Panc1 (cell line): ENCODE measurements around the gene UNCX. TPM values are rescaled to one million over a fixed set of nuclear protein-coding genes. Genes with fewer than 3 reads are reported as not detected.
"Not testable (repeated sequence)": the region's sequence is repeated elsewhere in the genome, so short reads cannot be mapped to it uniquely, and the experiment has no call there.

Experiments used
- ATAC-seq: fragments of 200-7000 bp; cut with Tn5 transposase; 2 replicates; pipeline ENCODE4 v1.9.1; 2020; ENCODE audit warnings: mild to moderate bottlenecking, moderate library complexity
- BruUV-seq: library from RNA; stranded (reverse); fragments of 400-500 nt; replicated peaks from 2 replicates; lab custom pipeline; 2021; lab: Mats Ljungman, UMichigan
- CTCF ChIA-PET: fragments of 300-600 bp; sonication (Branson Sonifier 250); formaldehyde crosslinking; loops from one replicate; lab custom pipeline; 2022; ENCODE audit warnings: antibody characterized with exemption; lab: Charles Lee
- POLR2A ChIA-PET: fragments of 300-600 bp; sonication (Branson Sonifier 250); formaldehyde crosslinking; loops from one replicate; lab custom pipeline; 2022; ENCODE audit warnings: antibody characterized with exemption; lab: Charles Lee
- DNase-seq: peaks from one replicate; pipeline ENCODE4 v3.0.0-alpha.2; 2010; ENCODE audit warnings: low read depth, low spot score
- H3K27ac ChIP-seq: 2 replicates; pipeline ENCODE4 v1.5.1; 2011; ENCODE audit warnings: mild to moderate bottlenecking, low read length, inconsistent platforms
- H3K27me3 ChIP-seq: fragments of 200-500 bp; sonication (Bioruptor generic); 2 replicates; pipeline ENCODE4 v1.6.0; 2014; ENCODE audit warnings: low read length, inconsistent platforms; ENCODE audit not compliant: control insufficient read depth, insufficient read depth
- H3K36me3 ChIP-seq: fragments of 200-500 bp; sonication (Bioruptor generic); 2 replicates; pipeline ENCODE4 v1.5.1; 2014; ENCODE audit warnings: inconsistent platforms, mild to moderate bottlenecking, low read length, moderate library complexity; ENCODE audit not compliant: control insufficient read depth, insufficient read depth
- H3K4me1 ChIP-seq: 2 replicates; pipeline ENCODE4 v1.5.1; 2011; ENCODE audit warnings: inconsistent platforms, mild to moderate bottlenecking, low read length, moderate library complexity; ENCODE audit not compliant: control insufficient read depth, insufficient read depth
- H3K4me3 ChIP-seq, 2 experiments: 2 replicates each; pipeline ENCODE4 v1.5.1; 2011 to 2012; ENCODE audit warnings: low read depth in 2 of 2, low read length in 2 of 2, mild to moderate bottlenecking in 2 of 2, inconsistent platforms in 1 of 2, moderate library complexity in 1 of 2
- H3K9me3 ChIP-seq: fragments of 200-500 bp; sonication (Bioruptor generic); 2 replicates; pipeline ENCODE4 v1.5.1; 2014; ENCODE audit warnings: low read depth, mild to moderate bottlenecking, inconsistent platforms, low read length, moderate library complexity; ENCODE audit not compliant: control insufficient read depth, insufficient read depth
- CTCF ChIP-seq: fragments of 450-650 bp; IDR thresholded peaks from 2 replicates; pipeline ENCODE4 v1.5.1; 2017; ENCODE audit warnings: mild to moderate bottlenecking
- POLR2AphosphoS5 ChIP-seq: IDR thresholded peaks from 2 replicates; pipeline ENCODE4 v1.6.1; 2012; ENCODE audit warnings: mild to moderate bottlenecking, low read depth, low read length, moderate library complexity
- SIN3A ChIP-seq: IDR thresholded peaks from 2 replicates; pipeline ENCODE4 v1.6.1; 2012; ENCODE audit warnings: low read depth, mild to moderate bottlenecking, low read length, moderate library complexity, borderline replicate concordance; ENCODE audit not compliant: insufficient read depth
- TCF7L2 ChIP-seq: IDR thresholded peaks from 2 replicates; pipeline ENCODE4 v1.6.1; 2011; ENCODE audit warnings: mild to moderate bottlenecking, low read depth, low read length, inconsistent platforms
- in situ Hi-C: cut with HindIII; loops from 2 replicates; pipeline ENCODE4 v1.10.0; 2016; ENCODE audit warnings: low sequenced_read_pairs, low pct_unique_long_range_greater_than_20kb
- intact Hi-C: fragments of 100-400 bp; cut with micrococcal nuclease; formaldehyde crosslinking; loops from one replicate; pipeline ENCODE4 v1.10.0; 2022; ENCODE audit not compliant: unreplicated experiment
- total RNA-seq: library from RNA; stranded (reverse); gene quantifications from one replicate; pipeline ENCODE4 v1.2.1, GENCODE V29; 2021; ENCODE audit not compliant: unreplicated experiment
- TF ChIP-seq, protein P1 (sequence below), 2 experiments: IDR thresholded peaks; 2 replicates each; pipeline ENCODE4 v1.6.1; 2011 to 2012; ENCODE audit warnings: low read depth in 2 of 2, control low read depth in 1 of 2, low read length in 1 of 2, mild to moderate bottlenecking in 1 of 2, moderate library complexity in 1 of 2; ENCODE audit not compliant: insufficient read depth in 1 of 2

The UNCX gene
- total RNA-seq, 1 experiment from 2014 or later = not detected

GRCh38 chr7:1260244-1260635, 27.6 kb downstream of the UNCX start:
- POLR2A ChIA-PET = interaction anchor here (0.7 kb wide), 1 partner anchor 8 kb away, joined by 3 read pairs; no protein-coding TSS in a partner anchor
- Histone ChIP-seq H3K27ac (no peak overlapping the region), H3K9me3 (no peaks in the 10 kb centered on the region), H3K36me3 (no peaks in the 10 kb centered on the region), H3K4me3 (no peak overlapping the region), H3K27me3 (peaks cover 14% of the 10 kb centered on the region), H3K4me1 (no peaks in the 10 kb centered on the region)
- peak; percentile 33; the same call in 1 of the 2 replicates for ATAC-seq
- no TSS peak for BruUV-seq
- no peak for DNase-seq
- in situ Hi-C loops (no loop called here), intact Hi-C loops (no loop called here)
- TF ChIP-seq POLR2AphosphoS5 = no peak
- TF ChIP-seq, protein P1, sequence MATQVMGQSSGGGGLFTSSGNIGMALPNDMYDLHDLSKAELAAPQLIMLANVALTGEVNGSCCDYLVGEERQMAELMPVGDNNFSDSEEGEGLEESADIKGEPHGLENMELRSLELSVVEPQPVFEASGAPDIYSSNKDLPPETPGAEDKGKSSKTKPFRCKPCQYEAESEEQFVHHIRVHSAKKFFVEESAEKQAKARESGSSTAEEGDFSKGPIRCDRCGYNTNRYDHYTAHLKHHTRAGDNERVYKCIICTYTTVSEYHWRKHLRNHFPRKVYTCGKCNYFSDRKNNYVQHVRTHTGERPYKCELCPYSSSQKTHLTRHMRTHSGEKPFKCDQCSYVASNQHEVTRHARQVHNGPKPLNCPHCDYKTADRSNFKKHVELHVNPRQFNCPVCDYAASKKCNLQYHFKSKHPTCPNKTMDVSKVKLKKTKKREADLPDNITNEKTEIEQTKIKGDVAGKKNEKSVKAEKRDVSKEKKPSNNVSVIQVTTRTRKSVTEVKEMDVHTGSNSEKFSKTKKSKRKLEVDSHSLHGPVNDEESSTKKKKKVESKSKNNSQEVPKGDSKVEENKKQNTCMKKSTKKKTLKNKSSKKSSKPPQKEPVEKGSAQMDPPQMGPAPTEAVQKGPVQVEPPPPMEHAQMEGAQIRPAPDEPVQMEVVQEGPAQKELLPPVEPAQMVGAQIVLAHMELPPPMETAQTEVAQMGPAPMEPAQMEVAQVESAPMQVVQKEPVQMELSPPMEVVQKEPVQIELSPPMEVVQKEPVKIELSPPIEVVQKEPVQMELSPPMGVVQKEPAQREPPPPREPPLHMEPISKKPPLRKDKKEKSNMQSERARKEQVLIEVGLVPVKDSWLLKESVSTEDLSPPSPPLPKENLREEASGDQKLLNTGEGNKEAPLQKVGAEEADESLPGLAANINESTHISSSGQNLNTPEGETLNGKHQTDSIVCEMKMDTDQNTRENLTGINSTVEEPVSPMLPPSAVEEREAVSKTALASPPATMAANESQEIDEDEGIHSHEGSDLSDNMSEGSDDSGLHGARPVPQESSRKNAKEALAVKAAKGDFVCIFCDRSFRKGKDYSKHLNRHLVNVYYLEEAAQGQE (IDR thresholded peaks at IDR 0.05; ENCODE audit: insufficient read depth in 1 of 2, low read depth in 2 of 2, low read length in 1 of 2) = no peak
- no peak for TF ChIP-seq CTCF
- no peak for TF ChIP-seq TCF7L2
- no peak for TF ChIP-seq SIN3A
- CTCF ChIA-PET = no interaction called here

- H3K9me3 ChIP-seq, H3K27ac ChIP-seq, ATAC-seq, H3K4me3 ChIP-seq, BruUV-seq, intact Hi-C loops, CTCF ChIA-PET, DNase-seq, H3K36me3 ChIP-seq, in situ Hi-C loops, H3K4me1 ChIP-seq: not testable (repeated sequence)
- H3K27me3 ChIP-seq = peaks cover 20% of the 10 kb centered on the region
- POLR2A ChIA-PET = interaction anchor here (0.7 kb wide), 1 partner anchor 8 kb away, joined by 3 read pairs; no protein-coding TSS in a partner anchor
Observed at GRCh38 chr7:1261036-1261435, 28.4 kb downstream of the UNCX start.

DNA sequence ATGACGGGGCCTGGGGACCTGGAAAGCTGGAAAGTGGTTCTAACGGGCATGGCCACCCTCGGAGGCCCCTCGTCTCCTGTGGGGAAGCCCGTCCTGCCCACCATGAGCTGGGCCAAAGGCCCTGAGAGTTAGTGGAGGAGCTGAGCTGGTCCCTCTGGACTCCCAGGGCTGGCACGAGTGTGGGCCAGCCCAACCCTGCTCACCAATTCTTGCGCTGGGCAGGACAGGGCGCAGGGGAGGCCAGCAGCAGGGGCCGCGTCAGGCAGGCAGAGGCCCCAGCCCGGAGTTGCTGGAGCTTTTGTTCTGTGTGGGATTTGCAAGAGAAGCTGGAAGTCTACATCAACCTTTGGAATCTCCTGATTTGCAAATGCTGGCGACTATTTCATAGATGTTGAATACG, 29.8 kb downstream of the UNCX start:
- H3K36me3 ChIP-seq = no peaks in the 10 kb centered on the region
- intact Hi-C loops (no loop called here), in situ Hi-C loops (no loop called here)
- no TSS peak for BruUV-seq
- H3K27ac ChIP-seq = no peak overlapping the region
- no peak for TF ChIP-seq TCF7L2
- TF ChIP-seq SIN3A = no peak
- TF ChIP-seq POLR2AphosphoS5 = no peak
- TF ChIP-seq CTCF = no peak
- TF ChIP-seq, protein P1 (IDR thresholded peaks at IDR 0.05; ENCODE audit: insufficient read depth in 1 of 2, low read depth in 2 of 2, low read length in 1 of 2) = no peak
- peaks cover 22% of the 10 kb centered on the region for H3K27me3 ChIP-seq
- POLR2A ChIA-PET = no interaction called here
- H3K4me1 ChIP-seq = no peaks in the 10 kb centered on the region
- CTCF ChIA-PET = interaction anchor here (0.6 to 0.7 kb wide), 5 partner anchors 10 to 723 kb away, joined by 3 to 13 read pairs (median 4); no protein-coding TSS in a partner anchor
- DNase-seq = no peak
- H3K9me3 ChIP-seq = no peaks in the 10 kb centered on the region
- H3K4me3 ChIP-seq = no peak overlapping the region
- ATAC-seq = no peak; the same call in 1 of the 2 replicates
